Measurements from ENCODE around the gene GLIS1.

GRCh38 chr1:53519421-53519820 is 219.5 kb downstream of the GLIS1 start:
- TF ChIP-seq EZH2 (IDR thresholded peaks at IDR 0.05; ENCODE audit: low read depth), result no peak
- TF ChIP-seq CTCF (conservative IDR thresholded peaks at IDR 0.05), result no peak

Measured in PC-9 (cell line).